H1 (cell line): ENCODE data around the gene PSMC3. TPM values are rescaled to one million over a fixed set of nuclear protein-coding genes. Genes with fewer than 3 reads are reported as not detected.

Experiments used
- CTCF ChIA-PET: fragments of 300-600 bp; sonication (Branson Sonifier 250); formaldehyde crosslinking; loops from one replicate; lab custom pipeline; 2021; ENCODE audit not compliant: partially characterized antibody; lab: Charles Lee
- POLR2A ChIA-PET: fragments of 300-600 bp; sonication (Branson Sonifier 250); formaldehyde crosslinking; loops from one replicate; lab custom pipeline; 2021; ENCODE audit warnings: inconsistent platforms; ENCODE audit not compliant: partially characterized antibody; lab: Charles Lee
- DNase-seq, 2 experiments: peaks; one replicate each; pipeline versions ENCODE4 v3.0.0 to v3.0.0-alpha.2; 2010 to 2022; ENCODE audit warnings: low spot score in 2 of 2, low read depth in 1 of 2, mixed read lengths in 1 of 2
- FAIRE-seq: peaks from 2 replicates; lab custom pipeline; 2011; peaks lifted over from hg19 to GRCh38; lab: Jason Lieb, UNC
- H2AFZ ChIP-seq: 2 replicates; pipeline ENCODE4 v1.8.1; 2012; ENCODE audit warnings: low read length, inconsistent platforms
- H2AK5ac ChIP-seq: 2 replicates; pipeline ENCODE4 v1.6.1; 2013; ENCODE audit warnings: low read depth, low read length
- H2BK120ac ChIP-seq: replicated peaks from 2 replicates; pipeline ENCODE3; 2013; ENCODE audit warnings: low read depth, low read length, inconsistent platforms
- H2BK12ac ChIP-seq: 2 replicates; pipeline ENCODE4 v1.6.1; 2013; ENCODE audit warnings: low read depth, low read length
- H2BK15ac ChIP-seq: 2 replicates; pipeline ENCODE4 v1.6.1; 2013; ENCODE audit warnings: low read length
- H2BK20ac ChIP-seq: 2 replicates; pipeline ENCODE4 v1.6.1; 2013; ENCODE audit warnings: low read length
- H2BK5ac ChIP-seq: 2 replicates; pipeline ENCODE4 v1.6.1; 2013; ENCODE audit warnings: low read depth, low read length
- H3K14ac ChIP-seq: 2 replicates; pipeline ENCODE4 v1.6.1; 2013; ENCODE audit warnings: inconsistent platforms; ENCODE audit not compliant: insufficient read length
- H3K18ac ChIP-seq: 2 replicates; pipeline ENCODE4 v1.6.1; 2013; ENCODE audit warnings: low read length; ENCODE audit errors: extremely low read depth
- H3K23ac ChIP-seq: 2 replicates; pipeline ENCODE4 v1.6.1; 2013; ENCODE audit warnings: inconsistent platforms; ENCODE audit not compliant: insufficient read length
- H3K23me2 ChIP-seq: 2 replicates; pipeline ENCODE4 v1.6.1; 2013; ENCODE audit warnings: low read depth, low read length
- H3K27ac ChIP-seq: 2 replicates; pipeline ENCODE4 v1.6.1; 2011; ENCODE audit warnings: low read depth, low read length, inconsistent platforms
- H3K27me3 ChIP-seq, 4 experiments: replicated peaks in 1 of 4; 1 replicate in 1 of 4; 2 replicates in 3 of 4; pipeline versions ENCODE4 v1.6.1 to v1.8.1; 2011 to 2013; ENCODE audit warnings: low read length in 3 of 4, mild to moderate bottlenecking in 3 of 4, inconsistent platforms in 2 of 4, mixed read lengths in 2 of 4, moderate library complexity in 1 of 4; ENCODE audit not compliant: control insufficient read depth in 3 of 4, insufficient read depth in 3 of 4; ENCODE audit errors: extremely low read depth in 1 of 4
- H3K36me3 ChIP-seq, 4 experiments: 2 replicates each; pipeline versions ENCODE4 v1.6.1 to v1.8.1; 2011 to 2013; ENCODE audit warnings: mild to moderate bottlenecking in 4 of 4, low read length in 3 of 4, moderate library complexity in 2 of 4, control low read depth in 1 of 4, inconsistent platforms in 1 of 4; ENCODE audit not compliant: insufficient read depth in 4 of 4, control insufficient read depth in 2 of 4
- H3K4ac ChIP-seq: replicated peaks from 2 replicates; pipeline ENCODE3; 2013; ENCODE audit warnings: low read length, low read depth, mixed read lengths, inconsistent platforms; ENCODE audit not compliant: insufficient read length
- H3K4me1 ChIP-seq, 4 experiments: replicated peaks in 1 of 4; 1 replicate in 1 of 4; 2 replicates in 3 of 4; pipeline versions ENCODE4 v1.6.1 to v1.8.1; 2011 to 2013; ENCODE audit warnings: low read length in 3 of 4, inconsistent platforms in 2 of 4, mixed read lengths in 1 of 4; ENCODE audit not compliant: insufficient read depth in 4 of 4, control insufficient read depth in 3 of 4
- H3K4me2 ChIP-seq, 2 experiments: 2 replicates each; pipeline versions ENCODE4 v1.6.1 to v1.8.1; 2011 to 2013; ENCODE audit warnings: low read depth in 2 of 2, low read length in 2 of 2, control low read depth in 1 of 2, inconsistent platforms in 1 of 2, mild to moderate bottlenecking in 1 of 2; ENCODE audit not compliant: insufficient read depth in 1 of 2
- H3K4me3 ChIP-seq, 4 experiments: fragments of 200-600, 300-600 bp in 1 of 4; sonication (generic), shearing (Covaris generic), sonication (Bioruptor Twin) in 1 of 4; 2 replicates each; pipeline versions ENCODE4 v1.5.1 to v1.8.1; 2011 to 2016; ENCODE audit warnings: low read length in 4 of 4, low read depth in 3 of 4, control low read depth in 2 of 4, inconsistent platforms in 2 of 4, mild to moderate bottlenecking in 2 of 4, mixed read lengths in 1 of 4, moderate library complexity in 1 of 4; ENCODE audit not compliant: insufficient read depth in 2 of 4; ENCODE audit errors: extremely low read depth in 1 of 4
- H3K56ac ChIP-seq: replicated peaks from 2 replicates; pipeline ENCODE3; 2013; ENCODE audit warnings: low read depth, mild to moderate bottlenecking, mixed read lengths, low read length, inconsistent platforms; ENCODE audit not compliant: insufficient read length
- H3K79me1 ChIP-seq: 2 replicates; pipeline ENCODE4 v1.6.1; 2013; ENCODE audit warnings: low read depth, low read length, control low read depth
- H3K79me2 ChIP-seq, 2 experiments: 2 replicates each; pipeline versions ENCODE4 v1.6.1 to v1.8.1; 2012 to 2013; ENCODE audit warnings: low read length in 2 of 2, mild to moderate bottlenecking in 2 of 2, inconsistent platforms in 1 of 2; ENCODE audit not compliant: insufficient read depth in 2 of 2, control insufficient read depth in 1 of 2
- H3K9ac ChIP-seq, 4 experiments: replicated peaks in 1 of 4; 1 replicate in 1 of 4; 2 replicates in 3 of 4; pipeline versions ENCODE4 v1.6.1 to v1.8.1; 2011 to 2013; ENCODE audit warnings: low read depth in 3 of 4, low read length in 3 of 4, control low read depth in 2 of 4, mild to moderate bottlenecking in 2 of 4, moderate library complexity in 2 of 4, inconsistent platforms in 1 of 4; ENCODE audit errors: extremely low read depth in 1 of 4
- H3K9me3 ChIP-seq, 2 experiments: 2 replicates each; pipeline versions ENCODE4 v1.6.1 to v1.8.1; 2012 to 2013; ENCODE audit warnings: mild to moderate bottlenecking in 2 of 2, moderate library complexity in 2 of 2, control low read depth in 1 of 2, inconsistent platforms in 1 of 2, low read depth in 1 of 2, low read length in 1 of 2, mixed read lengths in 1 of 2; ENCODE audit not compliant: insufficient read depth in 2 of 2
- H4K20me1 ChIP-seq, 2 experiments: replicated peaks in 1 of 2; 2 replicates each; pipeline versions ENCODE3 to v1.8.1; 2011 to 2013; ENCODE audit warnings: inconsistent platforms in 2 of 2, low read length in 2 of 2, mild to moderate bottlenecking in 1 of 2; ENCODE audit not compliant: insufficient read depth in 2 of 2, control insufficient read depth in 1 of 2
- H4K5ac ChIP-seq: 2 replicates; pipeline ENCODE4 v1.6.1; 2013; ENCODE audit warnings: low read length, low read depth, mixed read lengths, inconsistent platforms; ENCODE audit not compliant: insufficient read length
- H4K8ac ChIP-seq: 2 replicates; pipeline ENCODE4 v1.8.0; 2013; ENCODE audit warnings: mild to moderate bottlenecking, moderate library complexity, low read length, inconsistent platforms; ENCODE audit not compliant: insufficient read depth; ENCODE audit errors: extremely low read depth
- H4K91ac ChIP-seq: replicated peaks from 2 replicates; pipeline ENCODE3; 2013; ENCODE audit warnings: low read length, mixed read lengths, inconsistent platforms; ENCODE audit not compliant: insufficient read length
- CHD1 ChIP-seq: IDR thresholded peaks from 2 replicates; pipeline ENCODE4 v1.6.1; 2012; ENCODE audit warnings: low read depth, low read length, improper control_type of control experiment
- NRF1 ChIP-seq: IDR thresholded peaks from 2 replicates; pipeline ENCODE4 v1.6.1; 2011; ENCODE audit warnings: mild to moderate bottlenecking, low read depth, low read length, improper control_type of control experiment
- WGBS, 2 experiments: shearing (Covaris generic) in 1 of 2; methylation state at CpG; one replicate each; pipeline versions ENCODE4 v1.1.6 to v1.1.7; 2013 to 2015; ENCODE audit warnings: low lambda C conversion rate in 2 of 2, mixed read lengths in 2 of 2, inconsistent platforms in 1 of 2, low coverage in 1 of 2, missing lambda C conversion rate in 1 of 2; ENCODE audit not compliant: insufficient replicate concordance in 2 of 2, insufficient coverage in 1 of 2, insufficient read length in 1 of 2; ENCODE audit errors: extremely low coverage in 1 of 2, missing lambda C conversion rate in 1 of 2; 5-methylcytosine and 5-hydroxymethylcytosine counted together
- polyA plus RNA-seq, 7 experiments: library from polyadenylated mRNA; depleted of rRNA in 3 of 7; stranded (reverse) in 5 of 7; unstranded in 2 of 7; fragments of >200 nt in 5 of 7; fragments of 200-250 nt in 2 of 7; gene quantifications; 1 replicate in 5 of 7; 2 replicates in 1 of 7; 4 replicates in 1 of 7; pipeline versions ENCODE4 v1.2.1 to v1.2.3, GENCODE V29; 2011 to 2013; ENCODE audit warnings: missing spikeins in 2 of 7, mixed read lengths in 2 of 7
- total RNA-seq: library from RNA; stranded (reverse); fragmentation: NEBNext Ultra II Directional; extraction: Animal tissue kit (Norgen Biotek cat#: 25700); gene quantifications from 2 replicates; pipeline ENCODE4 v1.2.1, GENCODE V29; 2021

PSMC3 gene
- total and polyA plus RNA-seq, 2 of the 8 experiments (the other 6 are each of a cell fraction or from before 2014, with no cell fraction given) = 105 to 160 TPM

- Histone ChIP-seq H3K79me2 (no peaks in the 10 kb centered on the region), H3K27me3 (no peaks in the 10 kb centered on the region), H2BK12ac (no peak overlapping the region)
- TF ChIP-seq CHD1 (no peak), NRF1 (no peak)
- TF ChIP-seq, all 59 proteins: peak for 0
- Histone ChIP-seq H4K20me1 (no peaks in the 10 kb centered on the region), H2AK5ac (no peak overlapping the region), H3K4me3 (no peak overlapping the region), H3K4ac (no peak overlapping the region), H2BK20ac (no peak overlapping the region), H3K4me2 (no peak overlapping the region; a peak in 1 of 4 replicates), H4K5ac (no peak overlapping the region), H3K27ac (no peak overlapping the region; the same call in 1 of the 2 replicates), H4K8ac (no peak overlapping the region), H3K14ac (no peak overlapping the region), H4K91ac (peak overlapping the region; percentile 51), H3K18ac (no peak overlapping the region), H3K23me2 (no peaks in the 10 kb centered on the region), H3K36me3 (no peaks in the 10 kb centered on the region), H2BK15ac (no peak overlapping the region), H3K79me1 (no peaks in the 10 kb centered on the region), H3K9ac (no peak overlapping the region), H2BK120ac (no peak overlapping the region), H3K4me1 (peaks cover 0 to 7% (median 0%) of the 10 kb centered on the region in 4 experiments; a peak in 2 of 7 replicates), H3K23ac (no peak overlapping the region), H3K9me3 (no peaks in the 10 kb centered on the region), H3K56ac (no peak overlapping the region), H2AFZ (no peak overlapping the region), H2BK5ac (0 out of 2 replicates have a peak overlapping the region, but pooled peaks have one; percentile 10)
- 93% methylated on average over 14 of the region's 14 CpGs; no CpG with 5 or more reads in 1 of the 2 experiments for WGBS, 2 experiments
- FAIRE-seq (no peak), DNase-seq (no peak)
- ChIA-PET CTCF (interaction anchor here (1.0 to 10.7 kb wide), 9 partner anchors 8 to 133 kb away, joined by 3 to 78 read pairs (median 7); partner anchors contain the start of genes SLC39A13 and SPI1), POLR2A (interaction anchor here (1.2 to 5.4 kb wide), 2 partner anchors 7 to 26 kb away, joined by 3 to 29 read pairs; no protein-coding TSS in a partner anchor)
Measured at GRCh38 chr11:47392546-47393162, 33.6 kb downstream of the PSMC3 start.
